Small intestine (tissue), 7 donors: Measurements from ENCODE around the gene FYCO1. TPM values are rescaled to one million over a fixed set of nuclear protein-coding genes. Genes with fewer than 3 reads are reported as not detected.

Experiments used
- DNase-seq, 2 donors: peaks; one replicate each; pipeline versions ENCODE4 v3.0.0 to v3.0.0-alpha.2; 2013
- FAIRE-seq: peaks from 2 replicates; lab custom pipeline; 2012; peaks lifted over from hg19 to GRCh38; lab: Jason Lieb, UNC
- H3K27ac ChIP-seq, 3 donors: one replicate each; pipeline ENCODE4 v1.5.1; 2013; ENCODE audit warnings: low read length in 2 of 3, mild to moderate bottlenecking in 2 of 3, control low read depth in 1 of 3, inconsistent platforms in 1 of 3, low read depth in 1 of 3, moderate library complexity in 1 of 3
- H3K27me3 ChIP-seq, 3 donors: one replicate each; pipeline ENCODE4 v1.6.1; 2013; ENCODE audit warnings: low read length in 3 of 3, inconsistent platforms in 1 of 3; ENCODE audit not compliant: control insufficient read depth in 3 of 3, insufficient read depth in 3 of 3
- H3K36me3 ChIP-seq, 3 donors: one replicate each; pipeline ENCODE4 v1.6.1; 2013; ENCODE audit warnings: low read length in 3 of 3, inconsistent platforms in 1 of 3, low read depth in 1 of 3, mild to moderate bottlenecking in 1 of 3, moderate library complexity in 1 of 3; ENCODE audit not compliant: control insufficient read depth in 3 of 3, insufficient read depth in 2 of 3
- H3K4me1 ChIP-seq, 3 donors: one replicate each; pipeline ENCODE4 v1.6.1; 2013; ENCODE audit warnings: low read length in 2 of 3, inconsistent platforms in 1 of 3, low read depth in 1 of 3, mild to moderate bottlenecking in 1 of 3, moderate library complexity in 1 of 3; ENCODE audit not compliant: control insufficient read depth in 3 of 3, insufficient read depth in 2 of 3
- H3K4me3 ChIP-seq, 3 donors: one replicate each; pipeline ENCODE4 v1.5.1; 2013; ENCODE audit warnings: low read length in 3 of 3, control low read depth in 1 of 3, inconsistent platforms in 1 of 3, low read depth in 1 of 3, mild to moderate bottlenecking in 1 of 3, moderate library complexity in 1 of 3
- H3K9me3 ChIP-seq, 2 donors: one replicate each; pipeline ENCODE4 v1.6.1; 2013; ENCODE audit warnings: low read depth in 1 of 2, low read length in 1 of 2; ENCODE audit not compliant: control insufficient read depth in 2 of 2, insufficient read depth in 1 of 2
- WGBS, 3 donors: extraction: QIAGEN DNeasy Blood & Tissue Kit; methylation state at CpG; one replicate each; pipeline ENCODE4 v1.1.7; 2013; 5-methylcytosine and 5-hydroxymethylcytosine counted together
- polyA plus RNA-seq, 4 donors: library from polyadenylated mRNA; stranded (reverse) in 3 of 4; unstranded in 1 of 4; fragments of 200-250 nt in 3 of 4; fragments of 120-200 nt in 1 of 4; gene quantifications; one replicate each; pipeline versions ENCODE4 v1.2.1 to v1.2.3, GENCODE V29; 2013
- donor health status: healthy with polysubstance abuse.
- donor health status: control.
- donor health status: control.
- donor health status: Bipolar disorder and iron deficiency.
- donor health status: healthy.

Gene FYCO1
- polyA plus RNA-seq, 4 donors, result 6.5 to 21.1 (median 9.0) TPM

GRCh38 chr3:45940004-45940780 lies 55.4 kb downstream of the FYCO1 start:
- WGBS, 3 donors, result 69 to 74% (median 71%) methylated on average over 7 of the region's 7 CpGs
- Histone ChIP-seq H3K4me1 (peaks cover 0 to 4% (median 0%) of the 10 kb centered on the region in 3 donors), H3K27me3 (no peaks in the 10 kb centered on the region), H3K36me3 (peaks cover 0 to 51% (median 4%) of the 10 kb centered on the region in 3 donors), H3K27ac (no peak overlapping the region), H3K9me3 (peaks cover 0 to 11% of the 10 kb centered on the region in 2 donors), H3K4me3 (no peak overlapping the region)
- no peak for FAIRE-seq
- DNase-seq, result no peak

GRCh38 chr3:45939341-45939771 lies 56.3 kb downstream of the FYCO1 start:
- 51 to 71% (median 69%) methylated on average over 5 of the region's 5 CpGs for WGBS, 3 donors
- DNase-seq, result peak in 1 of 2 donors; percentile 8
- H3K36me3 ChIP-seq, result peaks cover 0 to 55% (median 9%) of the 10 kb centered on the region in 3 donors
- H3K4me1 ChIP-seq, result peaks cover 0 to 4% (median 0%) of the 10 kb centered on the region in 3 donors
- FAIRE-seq, result no peak
- no peak overlapping the region for H3K4me3 ChIP-seq
- no peaks in the 10 kb centered on the region for H3K27me3 ChIP-seq
- no peak overlapping the region for H3K27ac ChIP-seq
- H3K9me3 ChIP-seq, result peaks cover 0 to 11% of the 10 kb centered on the region in 2 donors

DNA sequence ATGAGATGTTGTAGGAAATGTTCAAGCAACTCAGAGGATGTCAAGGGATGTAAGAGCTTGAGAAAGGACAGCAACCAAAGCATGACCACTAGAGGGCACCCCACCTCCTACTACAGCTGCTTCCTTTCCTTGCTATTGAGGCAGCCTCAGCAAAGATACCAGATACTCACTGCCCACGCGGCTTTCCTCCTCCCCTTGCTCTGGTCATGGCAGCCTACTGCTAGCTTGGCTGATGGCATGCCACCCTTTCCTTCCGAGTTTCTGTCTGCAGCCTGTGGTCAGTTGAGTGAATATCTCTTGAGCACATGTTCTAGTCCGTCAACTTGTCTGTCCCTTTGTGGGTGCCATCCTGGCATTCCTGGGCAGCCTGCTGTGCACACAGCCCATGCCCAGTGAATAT lies 56.8 kb downstream of the FYCO1 start:
- peaks cover 0 to 4% (median 0%) of the 10 kb centered on the region in 3 donors for H3K4me1 ChIP-seq
- no peak overlapping the region for H3K4me3 ChIP-seq
- peaks cover 0 to 11% of the 10 kb centered on the region in 2 donors for H3K9me3 ChIP-seq
- no peak overlapping the region for H3K27ac ChIP-seq
- no peaks in the 10 kb centered on the region for H3K27me3 ChIP-seq
- WGBS, 3 donors, result 22 to 30% (median 26%) methylated on average over 4 of the region's 4 CpGs
- DNase-seq (peak; percentile 84 to 89), FAIRE-seq (no peak)
- H3K36me3 ChIP-seq, result peaks cover 0 to 55% (median 12%) of the 10 kb centered on the region in 3 donors

- 95 to 98% (median 96%) methylated on average over 4 of the region's 4 CpGs for WGBS, 3 donors
- DNase-seq, result no peak
- Histone ChIP-seq H3K27me3 (no peaks in the 10 kb centered on the region), H3K4me3 (no peak overlapping the region), H3K36me3 (peaks cover 0 to 52% (median 12%) of the 10 kb centered on the region in 3 donors), H3K27ac (no peak overlapping the region), H3K9me3 (peaks cover 0 to 11% of the 10 kb centered on the region in 2 donors), H3K4me1 (peaks cover 0 to 4% (median 0%) of the 10 kb centered on the region in 3 donors)
- no peak for FAIRE-seq
Measured at GRCh38 chr3:45938043-45938435, 57.6 kb downstream of the FYCO1 start.

- H3K9me3 ChIP-seq, result peaks cover 0 to 11% of the 10 kb centered on the region in 2 donors
- FAIRE-seq (no peak), DNase-seq (no peak)
- no peak overlapping the region for H3K27ac ChIP-seq
- H3K27me3 ChIP-seq, result no peaks in the 10 kb centered on the region
- H3K36me3 ChIP-seq, result peaks cover 0 to 49% (median 12%) of the 10 kb centered on the region in 3 donors
- no peak overlapping the region for H3K4me3 ChIP-seq
- peaks cover 0 to 4% (median 0%) of the 10 kb centered on the region in 3 donors for H3K4me1 ChIP-seq
- 88 to 94% (median 89%) methylated on average over 8 of the region's 8 CpGs for WGBS, 3 donors
Measured at GRCh38 chr3:45937206-45938042, 58.2 kb downstream of the FYCO1 start.

GRCh38 chr3:45936261-45936660 lies 59.4 kb downstream of the FYCO1 start:
- WGBS, 3 donors, result 83 to 95% (median 89%) methylated on average over 9 of the region's 9 CpGs
- Histone ChIP-seq H3K36me3 (peaks cover 1 to 54% (median 20%) of the 10 kb centered on the region in 3 donors), H3K27ac (no peak overlapping the region), H3K4me1 (peaks cover 0 to 4% (median 0%) of the 10 kb centered on the region in 3 donors), H3K9me3 (peaks cover 0 to 11% of the 10 kb centered on the region in 2 donors), H3K4me3 (no peak overlapping the region), H3K27me3 (no peaks in the 10 kb centered on the region)
- FAIRE-seq (no peak), DNase-seq (no peak)

- FAIRE-seq (no peak), DNase-seq (no peak)
- Histone ChIP-seq H3K27ac (no peak overlapping the region), H3K4me1 (no peaks in the 10 kb centered on the region), H3K27me3 (no peaks in the 10 kb centered on the region), H3K36me3 (peaks cover 15 to 66% (median 26%) of the 10 kb centered on the region in 3 donors), H3K4me3 (no peak overlapping the region), H3K9me3 (no peaks in the 10 kb centered on the region)
- 81 to 94% (median 90%) methylated on average over 4 of the region's 4 CpGs for WGBS, 3 donors
Measured at GRCh38 chr3:45933591-45933990, 62.0 kb downstream of the FYCO1 start.

DNA sequence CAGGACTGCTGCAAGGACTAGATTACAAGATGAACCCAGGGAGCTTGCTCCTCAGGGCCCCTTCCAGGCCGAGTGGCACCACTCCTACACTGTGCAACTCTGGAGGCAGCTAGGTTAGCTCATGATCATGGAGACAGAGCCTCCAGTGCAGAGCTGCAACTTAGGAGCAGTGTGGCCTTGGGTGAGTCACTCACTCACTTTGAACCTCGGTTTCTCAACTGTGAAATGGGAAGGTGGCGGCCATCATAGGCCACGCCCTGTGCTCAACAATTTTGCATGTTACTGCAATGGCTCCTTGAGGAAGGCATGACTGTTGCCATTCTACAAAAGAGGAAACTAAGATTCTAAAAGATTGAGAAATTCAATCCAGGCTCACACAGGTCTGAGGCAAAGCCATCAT lies 63.5 kb downstream of the FYCO1 start:
- DNase-seq (no peak), FAIRE-seq (no peak)
- no peak overlapping the region for H3K27ac ChIP-seq
- no peaks in the 10 kb centered on the region for H3K27me3 ChIP-seq
- no peaks in the 10 kb centered on the region for H3K9me3 ChIP-seq
- peaks cover 17 to 66% (median 26%) of the 10 kb centered on the region in 3 donors for H3K36me3 ChIP-seq
- 84 to 91% (median 89%) methylated on average over 4 of the region's 4 CpGs for WGBS, 3 donors
- no peak overlapping the region for H3K4me3 ChIP-seq
- no peaks in the 10 kb centered on the region for H3K4me1 ChIP-seq
